HG03460 (cell line): ENCODE measurements around the gene RASGEF1B.
A peak's percentile ranks its signal among the peaks of the same experiment; 100 is the strongest.
"Not testable (repeated sequence)": the region's sequence is repeated elsewhere in the genome, so short reads cannot be mapped to it uniquely, and the experiment has no call there.

Experiments used
- ATAC-seq: cut with Tn5 transposase; IDR thresholded peaks from one replicate; pipeline ENCODE4 v1.9.1; 2021; ENCODE audit not compliant: unreplicated experiment

RASGEF1B gene

DNA sequence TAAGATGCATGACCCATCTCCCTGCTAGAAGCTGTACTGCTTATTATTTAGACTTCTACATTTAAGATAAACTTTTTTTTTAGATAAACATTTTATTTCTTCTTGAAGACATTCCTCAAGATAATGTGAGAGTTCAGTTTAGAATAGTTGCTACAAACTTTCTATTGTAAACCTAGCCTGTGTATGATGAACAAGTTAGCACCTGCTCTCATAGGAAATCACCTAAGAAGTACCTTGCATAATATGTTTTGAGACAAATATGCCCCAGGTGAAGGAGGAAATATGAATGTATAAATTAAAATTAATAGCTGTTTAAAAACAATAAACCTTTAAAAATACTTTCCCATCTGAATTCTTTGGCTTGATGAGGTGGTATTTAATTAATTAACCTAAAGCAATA lies 35.6 kb downstream of the RASGEF1B start:
- no peak for ATAC-seq

DNA sequence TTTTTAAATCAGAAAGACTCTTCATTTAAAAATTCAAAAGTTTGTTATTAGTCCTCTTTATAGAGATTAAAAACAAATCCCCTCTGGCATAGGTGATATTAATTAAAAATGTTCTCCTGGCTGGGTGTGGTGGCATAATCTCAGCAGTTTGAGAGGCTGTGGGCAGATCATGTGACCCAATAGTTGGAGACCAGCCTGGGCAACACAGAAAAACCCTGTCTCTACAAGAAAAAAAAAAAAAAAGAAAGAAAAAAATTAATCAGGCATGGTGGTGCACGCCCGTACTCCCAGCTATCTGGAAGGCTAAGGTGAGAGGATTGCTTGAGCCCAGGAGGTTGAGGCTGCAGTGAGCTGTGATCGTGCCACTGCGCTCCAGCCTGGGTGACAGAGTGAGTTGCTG lies 38.9 kb downstream of the RASGEF1B start:
- no peak for ATAC-seq

DNA sequence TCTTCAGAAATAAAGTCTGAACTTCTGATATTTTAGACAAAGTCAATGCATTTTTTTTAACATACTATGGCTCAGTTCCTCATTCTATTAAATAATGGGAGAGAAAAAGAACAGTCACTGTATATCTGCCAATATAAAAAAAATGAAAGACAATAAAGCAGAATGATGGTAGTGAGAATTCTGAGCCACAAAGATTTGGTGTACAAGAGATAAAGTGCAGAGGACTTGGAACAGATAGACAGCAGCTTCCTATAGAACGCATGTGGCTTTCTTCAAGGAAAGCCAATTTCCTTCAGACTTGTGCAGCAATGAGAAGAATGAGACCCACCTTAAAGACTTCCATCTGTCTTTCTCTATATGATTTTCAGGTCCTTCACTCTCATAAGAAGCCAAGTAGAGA lies 39.7 kb downstream of the RASGEF1B start:
- no peak for ATAC-seq

DNA sequence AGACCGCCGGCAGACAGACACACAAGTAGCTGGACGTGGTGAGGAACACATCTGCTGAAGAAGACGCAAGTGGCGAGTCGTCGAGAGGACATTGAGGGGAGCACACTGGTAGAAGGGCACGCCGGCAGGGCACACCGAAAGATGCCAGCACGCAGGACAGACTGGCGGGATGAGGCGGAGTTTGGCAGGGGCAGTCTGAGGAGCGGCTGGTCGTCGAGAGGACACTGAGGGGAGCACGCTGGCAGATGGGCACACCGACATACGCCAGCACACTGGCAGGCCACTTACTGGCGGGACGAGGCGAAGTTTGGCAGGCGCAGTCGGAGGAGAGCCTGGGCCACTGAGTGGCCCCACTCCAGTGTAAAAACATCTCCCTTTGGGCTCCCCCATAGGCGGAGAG lies 42.1 kb downstream of the RASGEF1B start:
- no peak for ATAC-seq

DNA sequence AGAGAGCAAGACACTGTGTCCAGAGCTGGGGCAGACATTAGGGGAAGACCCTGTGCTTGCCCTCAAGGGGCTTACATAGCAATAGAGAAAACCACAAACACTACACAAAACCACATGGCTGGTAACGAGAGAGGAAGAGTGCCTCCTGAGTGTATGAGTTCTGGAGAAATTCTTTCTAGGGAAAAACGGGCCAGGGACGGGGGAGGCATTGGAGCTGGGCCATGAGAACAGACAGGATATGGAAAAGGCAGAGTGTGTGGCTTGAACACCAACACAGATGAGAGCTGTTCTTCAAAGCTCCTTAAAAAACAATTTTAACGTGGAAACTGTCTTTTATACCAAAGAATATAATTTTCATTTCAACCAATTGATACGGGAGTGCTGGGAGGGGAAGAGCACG lies 42.7 kb downstream of the RASGEF1B start:
- no peak for ATAC-seq

DNA sequence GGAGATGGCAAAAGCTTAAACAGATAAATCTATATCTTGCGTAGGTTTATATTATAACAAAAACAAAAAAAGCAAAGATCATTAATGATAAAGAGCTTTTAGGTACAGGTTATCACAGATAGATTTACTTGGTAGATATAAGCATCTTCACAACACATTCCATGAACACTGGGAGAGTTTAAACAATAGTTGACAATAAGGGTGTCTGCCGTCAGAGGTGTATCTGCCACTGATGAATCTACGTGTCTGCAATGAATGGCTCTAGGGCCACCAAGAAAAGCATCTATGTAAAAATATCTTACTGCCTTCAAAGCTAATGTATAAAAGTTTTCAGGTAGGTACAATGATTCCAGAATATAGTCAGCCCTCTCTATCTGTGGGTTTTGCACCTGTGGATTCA lies 43.7 kb downstream of the RASGEF1B start:
- no peak for ATAC-seq

DNA sequence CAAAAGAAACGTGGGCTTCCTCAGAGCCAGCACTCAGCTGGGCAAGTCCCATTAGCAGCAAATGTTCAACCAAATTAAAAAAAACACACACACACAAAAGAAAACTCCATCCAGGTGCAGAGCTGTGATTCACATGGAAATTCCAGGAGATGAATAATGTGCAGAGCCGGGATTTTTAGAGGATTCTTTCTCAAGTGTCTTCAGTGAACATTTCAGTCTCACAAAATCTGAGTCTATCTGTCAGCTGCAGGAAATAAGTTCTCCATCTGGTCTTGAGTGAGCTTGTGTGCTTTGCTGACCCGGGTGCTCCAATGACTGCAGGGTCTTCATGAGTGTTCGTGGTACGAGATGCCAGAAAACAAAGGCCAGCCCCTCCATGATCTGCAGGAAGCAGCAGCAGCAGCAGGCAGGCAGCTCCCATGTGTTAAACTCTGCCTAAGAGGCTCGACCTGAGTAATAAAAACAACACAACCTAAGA lies 44.3 kb downstream of the RASGEF1B start:
- ATAC-seq = no peak

DNA sequence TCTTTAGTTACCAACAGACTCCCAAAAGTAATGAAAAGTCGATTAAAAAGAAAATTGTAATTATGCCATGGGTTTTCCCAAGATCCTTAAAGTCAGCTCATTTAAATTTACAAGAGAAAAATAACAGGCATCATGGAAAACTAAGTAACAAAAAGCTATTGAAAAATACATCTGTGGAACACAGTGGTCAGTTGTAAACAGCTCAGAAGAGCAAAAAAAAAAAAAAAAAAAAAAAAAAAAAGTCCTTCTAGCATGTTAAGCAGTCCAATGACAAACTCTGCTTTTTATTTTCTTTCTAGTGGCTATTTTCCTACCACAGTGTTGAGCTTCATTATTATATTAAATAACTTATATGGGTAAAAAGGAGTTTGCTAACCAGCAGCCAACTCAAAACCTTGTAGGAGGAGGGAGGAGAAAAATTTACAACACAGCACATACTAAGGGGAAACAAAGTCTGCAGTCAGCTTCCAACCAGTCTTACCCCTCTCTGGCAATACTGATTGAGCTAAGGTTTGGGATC lies 44.9 kb downstream of the RASGEF1B start:
- ATAC-seq = no peak

DNA sequence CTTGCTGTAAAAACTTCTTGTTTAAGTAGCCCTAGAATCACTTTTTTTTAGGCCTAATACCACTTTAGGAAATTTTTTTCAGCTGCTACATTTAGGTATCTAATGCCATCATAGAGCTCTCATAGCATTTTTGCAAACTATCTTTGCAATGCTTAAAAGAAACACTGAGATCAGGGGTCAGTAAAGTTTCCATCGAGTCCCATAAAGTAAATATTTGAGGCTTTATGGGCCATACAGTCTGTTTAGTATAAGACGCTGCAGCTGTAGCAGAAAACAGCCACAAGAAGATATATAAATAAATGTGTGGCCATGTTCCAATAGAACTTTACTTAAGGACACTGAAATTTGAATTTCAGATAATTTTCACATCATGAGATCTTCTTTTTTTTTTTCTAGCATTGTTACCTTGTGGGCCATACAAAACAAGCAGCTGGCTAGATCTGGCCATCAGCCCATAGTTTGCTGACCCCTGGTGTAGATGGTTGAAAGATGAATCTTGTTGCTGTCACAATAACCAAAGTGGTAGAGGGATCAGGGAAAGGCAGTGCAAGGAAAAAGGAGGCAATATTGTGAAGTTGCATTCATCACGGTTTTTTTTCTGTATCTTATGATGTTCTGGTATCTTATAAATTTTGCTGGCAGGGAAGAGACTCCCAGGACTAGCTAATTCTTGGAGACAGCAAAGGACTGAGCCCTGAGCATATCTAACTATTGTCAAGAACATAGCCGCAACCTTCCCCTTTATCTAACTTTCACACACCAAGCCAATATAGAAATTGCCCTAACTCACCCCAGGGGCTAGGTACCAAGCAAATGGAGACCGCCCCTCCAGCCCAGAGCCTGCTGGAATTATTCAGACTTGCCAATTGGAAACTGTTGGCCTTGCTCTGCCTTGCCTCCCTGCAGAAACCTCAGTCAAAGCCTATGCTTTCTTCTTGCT lies 46.6 kb downstream of the RASGEF1B start:
- no peak for ATAC-seq

DNA sequence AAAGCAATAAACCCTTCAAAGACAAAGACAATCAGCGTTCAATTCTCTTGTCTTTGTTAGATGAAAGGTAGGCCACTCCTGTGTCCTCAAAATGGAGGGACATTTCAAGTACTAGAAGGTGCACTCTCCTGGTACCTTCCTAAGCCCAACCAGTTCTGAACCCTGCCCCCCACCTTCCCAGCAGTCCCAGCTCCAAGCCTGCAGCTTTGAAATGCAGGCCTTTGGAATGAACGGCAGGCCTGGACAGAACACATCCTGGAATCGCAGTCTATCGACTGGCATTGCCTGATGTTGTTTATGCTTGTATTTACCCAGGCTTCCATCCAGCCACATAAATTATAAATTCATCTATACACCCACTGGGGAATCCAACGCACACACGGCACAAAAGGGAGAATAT lies 47.4 kb downstream of the RASGEF1B start:
- ATAC-seq = no peak

DNA sequence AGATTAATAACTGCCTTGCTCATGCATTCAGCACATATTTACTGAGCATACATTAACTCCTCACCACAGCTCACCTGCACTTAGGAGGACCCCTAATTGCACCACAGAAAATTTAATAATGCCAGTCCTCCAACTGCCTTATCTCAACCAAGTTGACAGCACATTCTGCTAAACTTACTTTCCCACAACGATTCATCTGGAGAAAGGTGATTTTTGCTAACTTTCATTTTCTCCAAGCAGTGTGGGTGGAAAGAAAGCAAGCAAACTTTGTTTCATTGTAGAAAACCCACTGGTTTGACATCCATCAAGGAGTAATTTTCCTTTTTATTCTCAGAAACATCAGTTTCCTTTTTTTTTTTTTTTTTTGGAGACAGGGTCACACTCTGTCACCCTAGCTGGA lies 49.1 kb downstream of the RASGEF1B start:
- ATAC-seq = no peak

DNA sequence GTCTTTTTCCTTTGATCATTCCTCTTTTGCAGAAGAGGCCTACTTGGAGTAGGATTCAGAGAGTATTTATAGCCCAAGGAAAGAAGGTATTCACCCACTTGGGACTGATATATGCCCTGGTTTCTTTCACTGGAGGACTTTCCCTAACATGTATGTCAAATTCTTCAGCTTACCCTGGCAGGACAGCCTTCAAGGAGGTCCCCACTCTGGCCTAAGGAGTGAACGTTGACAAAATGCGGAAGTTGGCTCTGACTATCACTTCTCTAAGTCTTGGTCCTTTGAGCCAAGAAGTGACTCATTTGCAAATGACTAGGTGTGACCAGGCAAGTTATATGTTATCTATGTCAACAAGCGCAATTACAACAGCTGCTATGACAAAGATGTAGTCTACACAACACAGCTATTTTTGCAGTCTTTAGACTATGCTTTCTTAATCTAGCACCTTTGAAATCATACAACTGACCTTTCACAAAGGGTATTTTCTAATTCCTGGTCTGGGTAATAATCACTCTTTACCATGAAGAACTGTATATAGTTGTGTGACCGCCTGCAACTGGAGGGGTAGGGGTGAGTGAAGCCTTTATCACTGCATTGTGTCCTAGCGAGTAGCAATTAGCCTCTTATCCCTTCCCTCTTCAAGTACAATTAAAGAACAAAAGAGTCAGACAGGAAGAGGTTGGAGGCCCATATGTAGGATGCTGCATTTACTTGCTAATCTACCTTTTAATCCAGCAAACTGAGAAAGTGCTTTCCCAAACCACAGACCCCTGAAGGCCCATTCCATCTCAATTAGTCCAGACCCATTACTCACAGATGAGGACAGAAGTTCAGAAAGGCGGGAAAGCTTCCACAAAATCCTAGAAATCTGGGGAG lies 50.1 kb downstream of the RASGEF1B start:
- peak; percentile 99 for ATAC-seq

DNA sequence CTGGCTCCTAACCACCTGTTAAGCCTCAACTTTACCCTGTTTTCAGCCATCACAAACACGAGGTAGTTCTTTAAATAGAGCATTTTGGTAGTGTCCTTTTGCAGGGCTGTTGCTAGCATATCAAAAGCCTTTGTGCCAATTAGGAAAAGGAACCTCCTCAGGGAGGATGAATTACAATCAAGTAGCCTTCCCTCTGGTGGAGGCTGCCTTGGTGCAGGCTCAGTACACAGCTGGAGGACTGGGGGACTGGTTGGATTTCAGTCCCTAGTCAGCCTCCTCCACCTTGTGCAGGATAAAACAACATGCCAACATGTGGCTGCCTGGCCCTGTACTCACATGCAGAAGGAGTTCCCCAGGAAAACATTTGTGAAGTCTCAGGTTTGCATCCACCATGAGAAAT lies 53.1 kb downstream of the RASGEF1B start:
- no peak for ATAC-seq

DNA sequence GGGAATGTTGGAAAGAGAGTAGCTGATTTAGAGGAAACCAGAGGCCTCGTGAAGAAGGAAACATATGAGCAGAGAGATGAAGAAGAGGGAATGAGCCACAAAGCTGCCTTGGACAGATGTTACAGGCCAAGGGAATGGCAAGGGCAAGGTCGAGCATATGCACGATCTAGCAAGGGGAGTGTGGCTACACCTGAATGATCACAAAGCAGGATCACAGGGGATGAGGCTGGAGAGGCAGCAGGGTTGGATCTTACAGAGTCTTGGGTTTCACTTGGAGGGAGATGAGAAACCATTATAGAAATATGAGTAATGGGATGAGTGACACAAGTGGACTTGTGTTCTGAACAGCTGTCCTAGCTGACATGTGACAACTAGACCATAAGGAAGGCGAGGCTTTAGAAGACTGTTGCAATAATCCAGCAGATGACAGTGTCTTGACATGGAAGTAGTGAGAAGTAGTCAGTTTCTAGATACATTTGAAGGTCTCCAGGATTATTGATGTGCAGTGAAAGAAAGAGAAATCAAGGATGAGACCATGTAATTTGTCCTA lies 58.7 kb downstream of the RASGEF1B start:
- no peak for ATAC-seq

DNA sequence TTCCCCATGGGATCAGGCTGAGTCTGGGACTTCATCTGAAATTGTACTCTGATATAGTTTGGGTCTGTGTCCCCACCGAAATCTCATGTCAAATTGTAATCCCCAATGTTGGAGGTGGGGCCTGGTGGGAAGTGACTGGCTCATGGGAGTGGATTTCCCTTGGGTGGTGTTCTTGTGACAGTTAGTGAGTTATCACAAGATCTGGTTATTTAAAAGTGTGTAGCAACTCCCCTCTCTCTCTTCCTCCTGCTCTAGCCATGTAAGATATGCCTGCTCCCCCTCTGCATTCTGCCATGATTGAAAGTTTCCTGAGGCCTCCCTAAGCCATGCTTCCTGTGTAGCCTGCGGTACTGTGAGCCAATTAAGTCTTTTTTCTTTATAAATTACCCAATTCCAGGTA lies 61.0 kb downstream of the RASGEF1B start:
- ATAC-seq = no peak

DNA sequence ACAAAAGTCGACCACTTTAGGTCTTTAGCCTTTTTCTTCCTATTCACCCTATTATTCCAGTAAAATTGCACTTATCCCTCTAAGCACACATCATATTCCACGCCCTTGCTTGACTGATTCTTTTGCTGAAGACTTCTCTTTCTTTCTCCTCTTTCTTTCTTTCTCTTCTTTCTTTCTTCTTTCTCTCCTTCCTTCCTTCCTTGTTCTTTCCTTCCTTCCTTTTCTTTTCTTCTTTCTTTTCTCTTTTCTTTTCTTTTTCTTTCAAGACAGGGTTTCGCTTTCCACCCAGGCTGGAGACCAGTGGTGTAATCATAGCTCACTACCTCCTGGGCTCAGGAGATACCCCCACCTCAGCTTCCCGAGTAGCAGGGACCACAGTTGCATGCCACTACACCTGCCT lies 61.9 kb downstream of the RASGEF1B start:
- ATAC-seq = no peak

DNA sequence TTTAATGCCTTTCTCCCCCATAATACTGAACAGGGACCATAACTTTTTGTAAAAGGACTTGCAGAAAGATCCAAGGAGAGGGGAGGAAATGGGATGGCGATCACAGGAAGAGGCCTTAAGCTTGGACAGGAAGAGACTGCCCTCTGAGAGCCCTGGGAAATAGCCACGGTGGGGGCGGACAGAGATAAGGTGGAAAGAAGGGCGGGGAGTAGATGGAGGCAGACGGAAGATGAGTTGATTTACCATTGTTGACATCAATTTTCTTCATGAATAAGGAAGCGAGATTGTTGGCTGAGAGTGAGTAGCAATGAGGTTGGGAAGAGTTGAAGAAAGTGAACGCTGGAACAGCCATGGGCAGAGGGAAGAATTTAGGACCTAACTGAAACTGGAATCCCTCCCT lies 63.4 kb downstream of the RASGEF1B start:
- ATAC-seq = no peak

DNA sequence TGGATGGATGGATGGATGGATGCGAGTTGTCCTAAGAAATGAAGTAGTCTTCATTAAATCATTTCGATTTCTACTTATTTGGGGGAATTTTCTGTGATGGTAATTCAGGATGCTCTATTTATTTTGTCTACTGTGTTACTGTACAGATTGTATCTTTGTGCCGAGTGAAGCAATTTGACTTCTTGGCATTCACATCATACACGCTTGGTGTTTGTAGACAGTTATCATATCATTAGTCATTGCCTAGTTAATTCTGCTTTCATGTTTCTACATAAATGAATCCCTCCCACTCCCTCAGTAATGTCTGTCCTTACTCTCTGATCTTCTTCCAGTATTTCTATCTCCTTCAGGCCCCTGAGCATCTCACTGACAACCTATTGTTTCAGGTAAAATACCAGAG lies 64.0 kb downstream of the RASGEF1B start:
- ATAC-seq = no peak

DNA sequence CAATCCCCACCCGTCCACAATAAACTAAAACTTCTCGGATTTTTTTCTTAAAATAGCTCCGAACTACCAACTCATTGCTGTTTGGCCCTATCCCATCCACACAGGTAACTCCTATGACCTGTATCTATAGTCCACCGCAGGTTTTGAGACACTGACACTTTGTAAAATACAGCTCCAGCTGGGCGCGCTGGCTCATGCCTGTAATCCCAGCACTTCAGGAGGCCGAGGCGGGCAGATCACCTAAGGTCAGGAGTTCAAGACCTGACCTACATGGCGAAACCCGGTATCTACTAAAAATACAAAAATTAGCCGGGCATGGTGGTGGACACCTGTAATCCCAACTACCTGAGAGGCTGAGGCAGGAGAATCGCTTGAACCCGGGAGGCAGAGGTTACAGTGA lies 65.2 kb downstream of the RASGEF1B start:
- not testable (repeated sequence) for ATAC-seq

DNA sequence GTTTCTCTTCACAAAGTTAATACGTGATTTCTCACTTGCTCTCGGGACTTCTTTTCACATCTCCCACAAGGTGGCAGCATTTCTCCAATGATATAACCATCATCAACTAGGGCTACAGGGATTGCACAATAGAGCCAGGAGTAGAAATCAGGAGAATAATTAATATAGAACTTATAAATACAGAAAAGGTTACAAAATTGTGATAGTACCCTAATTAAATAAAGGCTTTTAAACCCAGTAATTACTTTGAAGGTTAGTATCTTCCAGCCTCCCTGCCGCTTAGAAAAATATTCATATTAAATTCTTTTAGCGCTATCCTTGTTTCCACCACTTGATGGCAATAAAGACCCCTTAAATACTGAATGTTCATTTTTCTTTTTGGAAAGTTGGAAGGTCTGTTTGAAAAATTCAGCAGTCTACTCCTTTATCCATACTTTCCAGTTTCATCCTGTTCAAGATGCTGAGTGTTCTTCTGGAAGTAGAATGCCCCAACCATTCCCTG lies 65.8 kb downstream of the RASGEF1B start:
- peak; percentile 84 for ATAC-seq

DNA sequence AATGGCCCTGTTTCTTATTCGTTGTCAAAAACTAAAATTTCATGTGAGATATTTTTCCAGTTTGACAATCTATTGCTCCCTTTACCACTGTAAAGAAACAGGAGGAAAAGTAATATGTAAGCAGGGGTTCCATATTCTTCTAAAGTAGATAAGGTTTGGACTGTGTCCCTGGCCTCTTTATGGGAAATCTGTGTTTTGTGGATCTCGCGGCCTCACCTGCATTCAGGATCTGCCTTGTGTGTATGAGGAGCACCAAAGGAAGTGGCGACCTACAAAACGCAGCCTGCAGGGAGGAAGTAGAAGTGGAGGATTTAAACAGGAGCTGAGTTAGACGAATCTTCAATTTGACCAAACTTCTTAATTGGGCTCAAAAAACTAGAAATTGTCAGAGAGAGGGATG lies 67.0 kb downstream of the RASGEF1B start:
- ATAC-seq = no peak
